Left renal pelvis (tissue), 4 donors: ENCODE data around the gene GNGT2. TPM values are rescaled to one million over a fixed set of nuclear protein-coding genes. Genes with fewer than 3 reads are reported as not detected.
"Not testable (repeated sequence)": the region's sequence is repeated elsewhere in the genome, so short reads cannot be mapped to it uniquely, and the experiment has no call there.

ENCODE experiments used
- DNase-seq, 4 donors: peaks; one replicate each; pipeline ENCODE4 v3.0.0-alpha.2; 2013; ENCODE audit warnings: low read depth in 4 of 4, low spot score in 3 of 4
- polyA plus RNA-seq, 4 donors: library from polyadenylated mRNA; unstranded; fragments of 120-200 nt; gene quantifications; one replicate each; pipeline ENCODE4 v1.2.1, GENCODE V29; 2013; ENCODE audit not compliant: insufficient read length in 4 of 4

GNGT2 gene
- polyA plus RNA-seq, 4 donors: 1.5 to 2.0 (median 1.7) TPM

- no peak for DNase-seq
These were observed 29.3 kb downstream of the GNGT2 start for GRCh38 chr17:49180998-49181635.

GRCh38 chr17:49180303-49180702 is 30.1 kb downstream of the GNGT2 start:
- no peak for DNase-seq

- not testable (repeated sequence) for DNase-seq
These were observed 34.4 kb downstream of the GNGT2 start for GRCh38 chr17:49175978-49176377.

- DNase-seq: not testable (repeated sequence)
These were observed 39.7 kb downstream of the GNGT2 start for GRCh38 chr17:49170711-49171110.

- no peak for DNase-seq
These were observed 40.2 kb downstream of the GNGT2 start for GRCh38 chr17:49170216-49170615.

GRCh38 chr17:49168706-49169105 is 41.7 kb downstream of the GNGT2 start:
- DNase-seq: no peak

- DNase-seq: no peak
These were observed 45.2 kb downstream of the GNGT2 start for GRCh38 chr17:49165143-49165542.

- DNase-seq: no peak
These were observed 47.5 kb downstream of the GNGT2 start for GRCh38 chr17:49162866-49163265.

GRCh38 chr17:49157784-49158183 is 52.6 kb downstream of the GNGT2 start:
- no peak for DNase-seq

- DNase-seq: no peak
These were observed 54.1 kb downstream of the GNGT2 start for GRCh38 chr17:49156256-49156655.

Other genes starting within 250 kb of the GNGT2 start
- gene GIP, start 242.0 kb downstream of the GNGT2 start, polyA plus RNA-seq: not detected
- gene IGF2BP1, start 213.2 kb downstream of the GNGT2 start, polyA plus RNA-seq: 10 to 100 TPM in 3 of 4 donors, 1 to 10 TPM in 1; 5.7 to 26.7 (median 20.0) TPM
- 1 to 10 TPM in 1 of 4 donors, under 1 TPM in 3; 0.16 to 1.7 (median 0.39) TPM for gene B4GALNT2, start 77.8 kb downstream of the GNGT2 start, polyA plus RNA-seq
- gene ABI3, start 133 bp upstream of the GNGT2 start, polyA plus RNA-seq: 1 to 10 TPM; 2.9 to 5.6 (median 4.1) TPM
- 10 to 100 TPM in 1 of 4 donors, 1 to 10 TPM in 3; 1.3 to 22.7 (median 2.3) TPM for gene PHOSPHO1, start 20.2 kb upstream of the GNGT2 start, polyA plus RNA-seq
- 10 to 100 TPM; 28.2 to 31.6 (median 31.0) TPM for gene ZNF652, start 151.7 kb upstream of the GNGT2 start, polyA plus RNA-seq
- 100 to 1,000 TPM; 151 to 235 (median 221) TPM for gene PHB1, start 204.3 kb upstream of the GNGT2 start, polyA plus RNA-seq